ENCODE data around the gene RNF5. TPM values are rescaled to one million over a fixed set of nuclear protein-coding genes. Genes with fewer than 3 reads are reported as not detected.

Gene RNF5
- total RNA-seq, 8 experiments from 2014 or later = 40.1 to 152 (median 98.5) TPM

DNA sequence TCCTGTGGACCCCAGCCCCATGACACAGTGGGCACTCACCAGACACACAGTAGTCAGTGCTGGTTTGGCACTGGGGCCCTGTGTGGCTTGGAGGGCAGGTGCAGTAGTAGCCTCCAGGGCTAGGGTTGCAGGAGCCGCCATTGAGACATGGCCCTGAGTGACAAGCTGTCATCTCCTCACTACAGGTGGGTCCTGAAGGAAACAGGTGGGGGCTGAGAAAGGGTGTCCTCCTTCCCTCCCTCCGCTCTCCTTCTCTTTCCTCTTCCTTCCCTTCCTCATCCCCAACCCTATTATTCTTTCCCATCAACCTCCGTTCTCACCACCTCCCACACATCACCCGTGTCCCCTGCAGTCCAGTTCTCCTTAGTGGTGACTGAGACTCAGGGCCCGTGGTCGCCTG lies 35.4 kb downstream of the RNF5 start:
- Histone ChIP-seq H3K4me1 (replicated peaks in 1 of 2) (no peaks in the 10 kb centered on the region), H3K4me3 (no peak overlapping the region), H3K27ac (no peak overlapping the region)
- in situ Hi-C loops (cut with MboI; ENCODE audit: low pct_unique_long_range_greater_than_20kb in 2 of 9, low sequenced_read_pairs in 9 of 9, unreplicated experiment in 9 of 9) = no loop called here
- no peak for ATAC-seq (replicated peaks in 6 of 8)
- WGBS, 10 experiments = 70 to 100% (median 90%) methylated on average over 1 to 5 of the region's 6 CpGs; no CpG with 5 or more reads in 7 of the 10 experiments

DNA sequence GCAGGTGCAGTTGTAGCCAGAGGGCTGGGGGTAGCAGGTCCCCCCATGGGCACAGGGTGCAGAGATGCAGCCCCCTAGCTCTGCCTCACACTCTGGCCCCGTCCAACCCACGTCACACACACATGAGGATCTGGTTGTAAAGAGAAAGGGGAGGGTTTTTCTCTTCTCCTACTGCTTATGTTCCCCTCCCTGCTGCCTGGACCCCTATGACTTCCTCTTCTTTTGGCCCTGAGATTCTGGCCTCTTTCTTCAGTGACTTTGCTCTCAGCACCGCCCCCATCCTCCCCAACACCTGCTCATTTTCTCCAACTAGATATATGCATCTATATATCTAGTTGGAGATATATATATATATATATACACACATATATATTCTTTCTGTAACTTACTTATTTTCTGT lies 35.9 kb downstream of the RNF5 start:
- Histone ChIP-seq H3K27ac (no peak overlapping the region), H3K4me1 (replicated peaks in 1 of 2) (no peaks in the 10 kb centered on the region), H3K4me3 (no peak overlapping the region)
- in situ Hi-C loops (cut with MboI; ENCODE audit: low pct_unique_long_range_greater_than_20kb in 2 of 9, low sequenced_read_pairs in 9 of 9, unreplicated experiment in 9 of 9) = no loop called here
- no peak for ATAC-seq (replicated peaks in 6 of 8)
- WGBS, 10 experiments = 0 to 86% (median 41%) methylated on average over 1 to 3 of the region's 3 CpGs; no CpG with 5 or more reads in 4 of the 10 experiments

- H3K27ac ChIP-seq = no peak overlapping the region
- ATAC-seq (replicated peaks in 6 of 8) = no peak
- WGBS, 10 experiments = 49 to 98% (median 70%) methylated on average over 2 to 4 of the region's 4 CpGs; no CpG with 5 or more reads in 3 of the 10 experiments
- in situ Hi-C loops (cut with MboI; ENCODE audit: low pct_unique_long_range_greater_than_20kb in 2 of 9, low sequenced_read_pairs in 9 of 9, unreplicated experiment in 9 of 9) = no loop called here
- no peaks in the 10 kb centered on the region for H3K4me1 ChIP-seq (replicated peaks in 1 of 2)
- no peak overlapping the region for H3K4me3 ChIP-seq
Measured at GRCh38 chr6:32215617-32216016, 37.4 kb downstream of the RNF5 start.

GRCh38 chr6:32216285-32216684 lies 38.1 kb downstream of the RNF5 start:
- no peak for ATAC-seq (replicated peaks in 6 of 8)
- in situ Hi-C loops (cut with MboI; ENCODE audit: low pct_unique_long_range_greater_than_20kb in 2 of 9, low sequenced_read_pairs in 9 of 9, unreplicated experiment in 9 of 9) = no loop called here
- 45 to 100% (median 77%) methylated on average over 1 to 9 of the region's 10 CpGs; no CpG with 5 or more reads in 3 of the 10 experiments for WGBS, 10 experiments
- no peak overlapping the region for H3K27ac ChIP-seq
- H3K4me3 ChIP-seq = no peak overlapping the region
- H3K4me1 ChIP-seq (replicated peaks in 1 of 2) = no peaks in the 10 kb centered on the region

GRCh38 chr6:32216998-32217397 lies 38.8 kb downstream of the RNF5 start:
- in situ Hi-C loops (cut with MboI; ENCODE audit: low pct_unique_long_range_greater_than_20kb in 2 of 9, low sequenced_read_pairs in 9 of 9, unreplicated experiment in 9 of 9) = no loop called here
- no peak overlapping the region for H3K4me3 ChIP-seq
- no peak overlapping the region for H3K27ac ChIP-seq
- no peaks in the 10 kb centered on the region for H3K4me1 ChIP-seq (replicated peaks in 1 of 2)
- 0 to 94% (median 84%) methylated on average over 1 to 10 of the region's 11 CpGs; no CpG with 5 or more reads in 4 of the 10 experiments for WGBS, 10 experiments
- ATAC-seq (replicated peaks in 6 of 8) = no peak

DNA sequence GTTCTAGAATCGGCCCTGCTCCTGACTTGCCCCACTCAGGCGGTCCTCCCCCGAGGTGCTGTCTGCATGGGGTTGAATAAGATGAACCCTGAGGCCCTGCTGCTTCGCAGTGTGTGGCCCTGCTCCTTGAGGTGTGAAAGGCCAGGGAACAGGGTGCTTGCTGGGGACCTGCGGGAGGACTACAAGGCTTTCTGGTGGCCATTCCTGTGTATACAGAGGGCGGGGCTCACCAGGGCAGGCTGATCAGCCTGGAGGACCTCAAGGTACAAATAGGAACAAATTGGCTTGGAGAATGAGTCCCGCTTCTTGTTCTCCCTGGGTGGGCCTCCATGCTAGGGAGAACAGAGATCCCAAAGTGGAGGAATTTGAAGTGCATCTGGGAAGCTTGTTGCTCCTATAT lies 40.0 kb downstream of the RNF5 start:
- no peak for ATAC-seq (replicated peaks in 6 of 8)
- Histone ChIP-seq H3K27ac (no peak overlapping the region), H3K4me1 (replicated peaks in 1 of 2) (no peaks in the 10 kb centered on the region), H3K4me3 (no peak overlapping the region)
- in situ Hi-C loops (cut with MboI; ENCODE audit: low pct_unique_long_range_greater_than_20kb in 2 of 9, low sequenced_read_pairs in 9 of 9, unreplicated experiment in 9 of 9) = no loop called here
- 0 to 100% (median 71%) methylated on average over 1 to 4 of the region's 7 CpGs; no CpG with 5 or more reads in 4 of the 10 experiments for WGBS, 10 experiments

DNA sequence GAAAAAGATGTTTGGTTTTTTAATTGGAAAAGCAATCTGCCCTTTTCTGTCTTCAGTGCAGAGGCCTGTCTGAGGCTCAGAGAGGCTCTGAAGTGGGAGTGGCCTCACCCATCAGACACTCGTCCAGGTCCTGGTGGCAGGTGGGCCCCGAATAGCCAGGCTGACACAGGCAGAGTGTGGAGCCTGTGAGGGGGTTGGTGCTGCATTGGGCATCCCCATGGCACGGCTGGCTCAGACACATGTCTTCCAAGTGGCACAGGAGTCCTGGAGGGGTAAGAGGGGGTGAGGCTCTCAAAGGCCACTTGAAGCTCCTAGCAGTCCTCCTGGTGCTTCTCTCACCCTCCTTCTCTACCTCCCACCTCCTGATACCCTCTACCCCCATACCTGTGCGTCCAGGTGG lies 41.8 kb downstream of the RNF5 start:
- H3K27ac ChIP-seq = no peak overlapping the region
- no peak overlapping the region for H3K4me3 ChIP-seq
- WGBS, 10 experiments = 0 to 60% (median 56%) methylated on average over 1 to 3 of the region's 4 CpGs; no CpG with 5 or more reads in 7 of the 10 experiments
- no peaks in the 10 kb centered on the region for H3K4me1 ChIP-seq (replicated peaks in 1 of 2)
- ATAC-seq (replicated peaks in 6 of 8) = no peak
- in situ Hi-C loops (cut with MboI; ENCODE audit: low pct_unique_long_range_greater_than_20kb in 2 of 9, low sequenced_read_pairs in 9 of 9, unreplicated experiment in 9 of 9) = no loop called here

DNA sequence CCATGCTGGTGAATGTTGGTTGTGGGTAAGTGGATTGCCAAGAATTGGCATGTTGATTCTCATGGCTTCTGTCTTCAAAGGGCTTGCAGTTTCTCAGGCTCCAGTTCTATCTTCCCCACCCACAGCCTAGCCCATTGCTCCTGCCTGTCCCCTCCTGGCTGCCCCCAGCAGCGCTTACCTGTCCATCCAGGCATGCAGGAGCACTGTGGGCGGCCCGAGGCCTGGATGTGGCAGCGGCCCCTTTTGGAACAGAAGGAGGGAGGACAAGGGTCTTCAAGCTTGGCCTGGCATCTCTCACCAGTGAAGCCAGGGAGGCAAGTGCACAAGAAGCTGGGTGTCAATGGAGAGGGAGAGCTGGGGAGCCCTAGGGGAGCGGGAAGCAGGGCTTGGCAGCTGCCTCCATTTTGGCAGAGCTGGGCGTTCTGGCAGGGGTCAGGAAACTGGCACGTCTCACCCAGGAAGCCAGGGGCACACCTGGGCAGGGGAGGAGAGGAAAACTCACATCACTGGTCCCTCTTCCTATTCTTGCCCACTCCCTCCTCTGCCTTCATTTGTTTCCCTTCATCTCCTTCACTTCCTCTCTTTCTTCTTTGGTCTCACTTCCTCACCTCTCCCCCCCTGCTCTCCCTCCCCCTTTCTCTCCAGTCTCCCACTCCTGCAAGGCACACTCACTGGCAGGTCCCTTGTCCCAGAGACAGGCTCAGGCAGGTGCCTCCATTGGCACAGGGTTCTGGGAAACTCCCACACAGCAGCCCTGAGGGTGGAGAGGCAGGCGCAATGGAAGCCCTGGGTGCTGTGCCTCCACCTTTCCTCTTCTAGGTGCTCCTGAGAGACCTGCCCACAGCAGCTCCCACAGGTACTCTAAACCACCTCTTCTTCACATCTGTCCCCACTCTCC lies 44.4 kb downstream of the RNF5 start:
- Histone ChIP-seq H3K4me3 (no peak overlapping the region), H3K4me1 (replicated peaks in 1 of 2) (no peaks in the 10 kb centered on the region), H3K27ac (no peak overlapping the region)
- in situ Hi-C loops (cut with MboI; ENCODE audit: low pct_unique_long_range_greater_than_20kb in 2 of 9, low sequenced_read_pairs in 9 of 9, unreplicated experiment in 9 of 9) = no loop called here
- ATAC-seq (replicated peaks in 6 of 8) = no peak
- 0 to 100% (median 100%) methylated on average over 1 to 2 of the region's 8 CpGs; no CpG with 5 or more reads in 7 of the 10 experiments for WGBS, 10 experiments

DNA sequence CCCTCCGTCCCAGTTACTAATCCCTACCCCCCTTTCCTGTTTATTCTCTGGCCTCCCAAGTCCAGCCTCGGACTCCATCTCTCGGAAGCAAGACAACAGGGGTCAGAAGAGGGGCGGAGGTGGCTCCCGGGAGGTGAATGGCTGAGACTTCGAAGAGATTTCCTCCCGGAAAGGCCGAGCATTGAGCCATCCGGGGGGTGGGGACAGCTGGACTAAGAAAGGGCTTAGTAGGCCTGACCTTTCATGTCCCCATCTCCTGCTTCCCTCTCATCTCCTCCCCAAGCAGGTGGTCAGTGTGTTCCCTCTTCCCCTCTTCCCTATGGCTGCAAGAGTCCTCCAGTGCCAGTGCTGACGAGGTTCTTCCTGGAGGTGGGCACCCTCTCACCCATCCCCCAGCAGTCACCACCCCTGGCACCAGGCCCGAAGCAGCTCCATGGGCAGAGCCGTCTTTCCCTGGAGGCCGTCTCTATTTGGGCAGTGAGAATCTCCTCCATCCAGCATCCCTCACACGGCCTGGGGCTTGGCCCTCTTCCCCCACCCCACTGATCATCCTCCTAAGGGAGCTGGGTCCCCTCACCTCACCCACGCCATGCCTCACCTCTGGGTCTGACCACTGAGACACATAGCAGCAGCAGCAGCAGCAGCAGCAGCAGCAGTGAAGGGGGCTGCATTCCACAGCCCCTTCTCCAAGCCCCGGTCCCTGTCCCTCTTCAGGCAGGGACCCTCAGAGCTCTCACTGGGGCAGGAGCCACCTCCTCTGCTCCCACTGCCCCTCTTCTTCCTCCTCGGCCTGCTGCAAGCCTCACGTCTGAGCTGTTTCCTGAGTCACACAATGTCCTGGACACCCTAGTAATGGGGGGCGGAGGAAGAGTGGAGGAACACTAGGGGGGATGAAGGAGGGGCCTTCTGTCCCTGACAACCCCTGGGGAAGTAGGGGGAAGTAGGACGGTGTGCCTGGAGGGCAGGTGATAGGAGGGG lies 45.3 kb downstream of the RNF5 start, which contains the start of gene NOTCH4:
Gene NOTCH4 (minus strand): TSS at position 810 of the 978 bp plus-strand sequence. CDS start 139 bp downstream, at position 671.
- ATAC-seq (replicated peaks in 6 of 8) = no peak
- H3K4me1 ChIP-seq (replicated peaks in 1 of 2) = no peaks in the 10 kb centered on the region
- in situ Hi-C loops (cut with MboI; ENCODE audit: low pct_unique_long_range_greater_than_20kb in 2 of 9, low sequenced_read_pairs in 9 of 9, unreplicated experiment in 9 of 9) = no loop called here
- WGBS, 10 experiments = 33 to 93% (median 68%) methylated on average over 1 to 6 of the region's 20 CpGs; no CpG with 5 or more reads in 4 of the 10 experiments
- no peak within 1 kb of the TSS for H3K27ac ChIP-seq
- H3K4me3 ChIP-seq = no peak within 1 kb of the TSS

DNA sequence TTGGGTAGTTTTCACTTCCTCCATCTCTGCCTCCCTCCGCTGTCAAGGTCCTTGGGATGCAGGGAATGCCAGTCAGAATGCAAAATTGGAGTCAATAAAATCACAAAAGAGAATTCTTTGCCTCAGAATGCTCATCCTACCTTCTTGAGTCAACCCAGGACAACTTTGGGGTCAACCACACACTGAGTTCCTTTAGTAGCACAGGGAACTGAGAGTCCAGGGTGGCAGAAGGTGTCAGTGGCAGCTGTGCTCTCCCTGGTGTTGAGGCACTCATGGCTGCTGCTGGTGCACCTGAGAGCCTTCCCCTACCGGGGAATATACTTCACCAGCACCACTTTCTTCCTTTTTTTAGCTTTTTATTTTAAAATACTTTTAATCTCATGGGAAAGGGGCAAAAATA lies 46.5 kb downstream of the RNF5 start:
- ATAC-seq (replicated peaks in 6 of 8) = no peak
- H3K4me3 ChIP-seq = no peak overlapping the region
- in situ Hi-C loops (cut with MboI; ENCODE audit: low pct_unique_long_range_greater_than_20kb in 2 of 9, low sequenced_read_pairs in 9 of 9, unreplicated experiment in 9 of 9) = loop anchor here in 1 of 9 experiments (25.0 kb wide), 1 partner anchor 563 kb away; no protein-coding TSS in a partner anchor
- no peak overlapping the region for H3K27ac ChIP-seq
- 17 to 100% (median 67%) methylated on average over 1 to 2 of the region's 2 CpGs; no CpG with 5 or more reads in 3 of the 10 experiments for WGBS, 10 experiments
- H3K4me1 ChIP-seq (replicated peaks in 1 of 2) = no peaks in the 10 kb centered on the region

DNA sequence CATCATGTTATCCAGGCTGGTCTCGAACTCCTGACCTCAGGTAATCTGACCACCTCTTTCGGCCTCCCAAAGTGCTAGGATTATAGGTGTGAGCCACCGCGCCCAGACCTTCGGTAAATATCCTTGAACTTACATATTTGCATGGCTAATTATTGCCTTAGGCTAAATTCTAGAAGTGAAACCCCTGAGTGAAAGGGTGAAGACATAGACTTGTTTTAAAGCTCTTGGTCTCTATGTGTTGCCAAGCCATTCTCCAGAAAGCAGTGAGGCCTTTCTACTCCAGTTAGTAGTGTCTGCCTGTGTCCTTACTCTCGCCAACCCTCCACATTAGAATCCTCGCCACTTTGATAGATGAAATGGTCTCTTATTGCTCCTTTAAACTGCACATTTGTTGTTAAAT lies 48.2 kb downstream of the RNF5 start:
- 17 to 100% (median 81%) methylated on average over 2 to 7 of the region's 7 CpGs; no CpG with 5 or more reads in 1 of the 10 experiments for WGBS, 10 experiments
- Histone ChIP-seq H3K4me1 (replicated peaks in 1 of 2) (no peaks in the 10 kb centered on the region), H3K4me3 (no peak overlapping the region), H3K27ac (no peak overlapping the region)
- no peak for ATAC-seq (replicated peaks in 6 of 8)
- in situ Hi-C loops (cut with MboI; ENCODE audit: low pct_unique_long_range_greater_than_20kb in 2 of 9, low sequenced_read_pairs in 9 of 9, unreplicated experiment in 9 of 9) = loop anchor here in 1 of 9 experiments (25.0 kb wide), 1 partner anchor 561 kb away; no protein-coding TSS in a partner anchor

All from motor neuron (in vitro differentiated cells).